IMR-90 (cell line): Measurements from ENCODE around the gene RPS6KA2. TPM values are rescaled to one million over a fixed set of nuclear protein-coding genes. Genes with fewer than 3 reads are reported as not detected.

Source experiments
- ATAC-seq: fragments of 200-7000 bp; cut with Tn5 transposase; 2 replicates; pipeline ENCODE4 v1.9.1; 2020; ENCODE audit warnings: low read depth, mild to moderate bottlenecking, moderate library complexity
- BruUV-seq: library from RNA; stranded (reverse); fragments of 400-500 nt; replicated peaks from 2 replicates; lab custom pipeline; 2021; lab: Mats Ljungman, UMichigan
- CTCF ChIA-PET: fragments of 300-600 bp; formaldehyde crosslinking; extraction: SDS; loops from one replicate; lab custom pipeline; 2021; ENCODE audit warnings: antibody characterized with exemption; lab: Yijun Ruan, JAX
- POLR2A ChIA-PET: fragments of 300-600 bp; sonication (Branson Sonifier 250); formaldehyde crosslinking; loops from one replicate; lab custom pipeline; 2022; ENCODE audit warnings: antibody characterized with exemption; ENCODE audit not compliant: unreplicated experiment; lab: Charles Lee
- DNase-seq: peaks from one replicate; pipeline ENCODE4 v3.0.0; 2013
- H2AFZ ChIP-seq: replicated peaks from 2 replicates; pipeline ENCODE3; 2013; ENCODE audit warnings: low read length, mild to moderate bottlenecking; ENCODE audit not compliant: poor library complexity
- H2AK5ac ChIP-seq: 2 replicates; pipeline ENCODE4 v1.6.1; 2013; ENCODE audit warnings: low read depth, low read length, inconsistent platforms
- H2AK9ac ChIP-seq: replicated peaks from 2 replicates; pipeline ENCODE3; 2013; ENCODE audit warnings: mild to moderate bottlenecking, low read depth, low read length, moderate library complexity; ENCODE audit not compliant: poor library complexity
- H2BK120ac ChIP-seq: 2 replicates; pipeline ENCODE4 v1.6.1; 2013; ENCODE audit warnings: low read depth, low read length, inconsistent platforms
- H2BK15ac ChIP-seq: 3 replicates; pipeline ENCODE4 v1.6.1; 2013; ENCODE audit warnings: low read depth, low read length, inconsistent platforms
- H2BK20ac ChIP-seq: 2 replicates; pipeline ENCODE4 v1.6.1; 2013; ENCODE audit warnings: low read depth, mild to moderate bottlenecking, inconsistent platforms, low read length, moderate library complexity
- H2BK5ac ChIP-seq: 2 replicates; pipeline ENCODE4 v1.6.1; 2013; ENCODE audit warnings: mild to moderate bottlenecking, low read depth, low read length, inconsistent platforms; ENCODE audit not compliant: poor library complexity, severe bottlenecking
- H3K14ac ChIP-seq: replicated peaks from 2 replicates; pipeline ENCODE4 v1.6.1; 2013; ENCODE audit warnings: low read depth, low read length, inconsistent platforms
- H3K18ac ChIP-seq: 2 replicates; pipeline ENCODE4 v1.6.1; 2013; ENCODE audit warnings: low read depth, low read length, control low read depth
- H3K23ac ChIP-seq: 2 replicates; pipeline ENCODE4 v1.6.1; 2013; ENCODE audit warnings: low read depth, low read length, inconsistent platforms
- H3K27ac ChIP-seq: 2 replicates; pipeline ENCODE4 v1.5.1; 2013; ENCODE audit warnings: mild to moderate bottlenecking, control low read depth, low read length; ENCODE audit not compliant: insufficient read depth
- H3K27me3 ChIP-seq: 2 replicates; pipeline ENCODE4 v1.6.1; 2013; ENCODE audit warnings: low read length; ENCODE audit not compliant: control insufficient read depth, insufficient read depth
- H3K36me3 ChIP-seq: 2 replicates; pipeline ENCODE4 v1.6.1; 2013; ENCODE audit warnings: low read length, mixed read lengths; ENCODE audit not compliant: control insufficient read depth, insufficient read depth
- H3K4ac ChIP-seq: 2 replicates; pipeline ENCODE4 v1.6.1; 2013; ENCODE audit warnings: low read depth, low read length, inconsistent platforms
- H3K4me1 ChIP-seq: 2 replicates; pipeline ENCODE4 v1.6.1; 2013; ENCODE audit warnings: low read length, mixed read lengths; ENCODE audit not compliant: control insufficient read depth, insufficient read depth
- H3K4me2 ChIP-seq: 2 replicates; pipeline ENCODE4 v1.6.1; 2013; ENCODE audit warnings: low read depth, mild to moderate bottlenecking, control low read depth, low read length, moderate library complexity
- H3K4me3 ChIP-seq: 2 replicates; pipeline ENCODE4 v1.5.1; 2013; ENCODE audit warnings: low read depth, mild to moderate bottlenecking, control low read depth, low read length, moderate library complexity; ENCODE audit not compliant: insufficient read depth
- H3K56ac ChIP-seq: 2 replicates; pipeline ENCODE4 v1.6.1; 2013; ENCODE audit warnings: low read length, inconsistent platforms; ENCODE audit not compliant: insufficient read depth; ENCODE audit errors: extremely low read depth
- H3K79me1 ChIP-seq, 2 experiments: 2 replicates each; pipeline ENCODE4 v1.6.1; 2013; ENCODE audit warnings: low read length in 2 of 2, inconsistent platforms in 1 of 2, low read depth in 1 of 2
- H3K9ac ChIP-seq: 2 replicates; pipeline ENCODE4 v1.6.1; 2013; ENCODE audit warnings: low read depth, low read length, control low read depth
- H3K9me1 ChIP-seq: 2 replicates; pipeline ENCODE4 v1.6.1; 2013; ENCODE audit warnings: low read length, inconsistent platforms; ENCODE audit not compliant: insufficient read depth
- H3K9me3 ChIP-seq: 2 replicates; pipeline ENCODE4 v1.6.1; 2013; ENCODE audit warnings: low read length; ENCODE audit not compliant: control insufficient read depth, insufficient read depth
- H4K20me1 ChIP-seq: 2 replicates; pipeline ENCODE4 v1.6.1; 2013; ENCODE audit warnings: low read length, inconsistent platforms; ENCODE audit not compliant: insufficient read depth
- H4K5ac ChIP-seq: 2 replicates; pipeline ENCODE4 v1.6.1; 2013; ENCODE audit warnings: mild to moderate bottlenecking, low read depth, low read length, control low read depth
- H4K8ac ChIP-seq, 2 experiments: 2 replicates each; pipeline ENCODE4 v1.6.1; 2013; ENCODE audit warnings: low read depth in 2 of 2, low read length in 2 of 2, control low read depth in 1 of 2, inconsistent platforms in 1 of 2
- H4K91ac ChIP-seq: 2 replicates; pipeline ENCODE4 v1.6.1; 2013; ENCODE audit warnings: low read depth, low read length, inconsistent platforms; ENCODE audit not compliant: insufficient read depth
- CHD1 ChIP-seq: IDR thresholded peaks from 2 replicates; pipeline ENCODE4 v1.6.1; 2012; ENCODE audit warnings: low read depth, low read length, improper control_type of control experiment
- FOS ChIP-seq: fragments of 150-350 bp; IDR thresholded peaks from 2 replicates; pipeline ENCODE4 v1.6.1; 2016; ENCODE audit warnings: low read depth, low read length
- MAZ ChIP-seq: IDR thresholded peaks from 2 replicates; pipeline ENCODE4 v1.6.1; 2012; ENCODE audit warnings: low read depth, mild to moderate bottlenecking, low read length, improper control_type of control experiment, moderate library complexity, borderline replicate concordance
- POLR2A ChIP-seq: IDR thresholded peaks from 2 replicates; pipeline ENCODE4 v1.6.1; 2012; ENCODE audit warnings: mild to moderate bottlenecking, low read depth, low read length
- RAD21 ChIP-seq: IDR thresholded peaks from 2 replicates; pipeline ENCODE4 v1.6.1; 2012; ENCODE audit warnings: low read length, improper control_type of control experiment
- RCOR1 ChIP-seq: IDR thresholded peaks from 2 replicates; pipeline ENCODE4 v1.6.1; 2012; ENCODE audit warnings: mild to moderate bottlenecking, low read length, improper control_type of control experiment; ENCODE audit not compliant: insufficient replicate concordance
- WGBS, 2 experiments: methylation state at CpG; one replicate each; pipeline versions ENCODE4 v1.1.5 to v1.1.7; 2013; ENCODE audit warnings: missing lambda C conversion rate in 2 of 2; ENCODE audit not compliant: insufficient read length in 1 of 2; ENCODE audit errors: extremely low coverage in 2 of 2; 5-methylcytosine and 5-hydroxymethylcytosine counted together
- dilution Hi-C: fragments of 300-500 bp; cut with HindIII; formaldehyde crosslinking; loops from one replicate; pipeline ENCODE4 v1.14.3; 2018; ENCODE audit warnings: low sequenced_read_pairs; ENCODE audit not compliant: unreplicated experiment
- in situ Hi-C: fragments of 300-500 bp; cut with MboI; formaldehyde crosslinking; loops from 3 replicates; pipeline ENCODE4 v1.14.3; 2019; ENCODE audit warnings: low sequenced_read_pairs, inconsistent platforms, mixed read lengths
- intact Hi-C: fragments of 100-400 bp; cut with micrococcal nuclease; formaldehyde crosslinking; loops from 2 replicates; pipeline ENCODE4 v1.10.0; 2022
- polyA plus RNA-seq, 3 experiments: library from polyadenylated mRNA; depleted of rRNA; stranded (reverse); fragments of >200 nt; gene quantifications; 2 replicates each; pipeline ENCODE4 v1.2.3, GENCODE V29; 2012; ENCODE audit warnings: low replicate concordance in 1 of 3
- total RNA-seq: library from RNA; depleted of rRNA; stranded (reverse); fragments of >200 nt; gene quantifications from 2 replicates; pipeline ENCODE4 v1.2.3, GENCODE V29; 2012

The RPS6KA2 gene
- total and polyA plus RNA-seq, 2 of the 4 experiments (the other 2 are of a cell fraction), result 26.9 to 31.3 TPM

GRCh38 chr6:166653639-166653941 is 26.5 kb upstream of the RPS6KA2 start:
- Histone ChIP-seq H2BK15ac (no peak overlapping the region), H2BK20ac (no peak overlapping the region), H2AK5ac (no peak overlapping the region), H3K56ac (no peak overlapping the region), H4K20me1 (no peaks in the 10 kb centered on the region), H3K23ac (no peak overlapping the region), H4K5ac (no peak overlapping the region), H4K91ac (no peak overlapping the region), H3K27me3 (peaks cover 33% of the 10 kb centered on the region), H3K4me3 (no peak overlapping the region), H3K36me3 (no peaks in the 10 kb centered on the region), H3K79me1 (no peaks in the 10 kb centered on the region), H3K4me2 (no peak overlapping the region), H2BK120ac (no peak overlapping the region), H2AK9ac (no peak overlapping the region), H2BK5ac (no peak overlapping the region), H3K27ac (no peak overlapping the region), H3K9me3 (no peaks in the 10 kb centered on the region), H3K9ac (no peak overlapping the region), H3K4me1 (peaks cover 3% of the 10 kb centered on the region; the same call in 1 of the 2 replicates), H3K9me1 (no peaks in the 10 kb centered on the region), H4K8ac (no peak overlapping the region), H3K4ac (no peak overlapping the region), H3K14ac (no peak overlapping the region), H3K18ac (no peak overlapping the region), H2AFZ (no peak overlapping the region)
- ChIA-PET CTCF (no interaction called here), POLR2A (no interaction called here)
- intact Hi-C loops (no loop called here), dilution Hi-C loops (no loop called here), in situ Hi-C loops (no loop called here)
- no CpG with 5 or more reads among the region's 4 CpGs for WGBS, 2 experiments
- DNase-seq (no peak), ATAC-seq (no peak)
- no TSS peak for BruUV-seq
- no peak for TF ChIP-seq RAD21
- no peak for TF ChIP-seq POLR2A
- TF ChIP-seq CHD1, result no peak
- no peak for TF ChIP-seq RCOR1
- no peak for TF ChIP-seq MAZ
- no peak for TF ChIP-seq FOS
